DMS53 treated with DMSO at 0.1 percent for 48 hours (cell line): ENCODE results near the gene HMGXB3.

Experiments used
- DNase-seq: peaks from one replicate; lab custom pipeline; 2025; ENCODE audit not compliant: unreplicated experiment; lab: John Stamatoyannopoulos, UW

Gene HMGXB3

DNA sequence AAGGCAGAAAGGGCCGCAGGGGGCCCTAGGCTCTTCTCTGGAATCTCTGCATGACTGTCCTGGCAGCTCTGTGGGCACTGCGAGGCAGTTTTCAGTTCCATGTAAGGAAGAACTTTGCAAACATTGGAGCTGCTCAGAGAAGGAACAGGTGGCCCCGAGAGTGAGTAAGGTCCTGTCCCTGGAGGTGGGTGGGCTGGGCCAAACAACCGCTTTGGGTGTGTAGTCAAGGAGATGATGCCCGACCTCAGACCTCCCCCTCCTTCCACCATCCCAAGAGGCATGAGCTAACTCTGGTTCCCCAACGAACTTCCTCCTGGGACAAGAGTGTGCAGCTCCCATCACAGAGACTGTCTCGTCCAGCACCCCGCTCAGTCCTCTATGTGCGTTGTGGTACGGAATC lies 65.3 kb downstream of the HMGXB3 start:
- DNase-seq: no peak

DNA sequence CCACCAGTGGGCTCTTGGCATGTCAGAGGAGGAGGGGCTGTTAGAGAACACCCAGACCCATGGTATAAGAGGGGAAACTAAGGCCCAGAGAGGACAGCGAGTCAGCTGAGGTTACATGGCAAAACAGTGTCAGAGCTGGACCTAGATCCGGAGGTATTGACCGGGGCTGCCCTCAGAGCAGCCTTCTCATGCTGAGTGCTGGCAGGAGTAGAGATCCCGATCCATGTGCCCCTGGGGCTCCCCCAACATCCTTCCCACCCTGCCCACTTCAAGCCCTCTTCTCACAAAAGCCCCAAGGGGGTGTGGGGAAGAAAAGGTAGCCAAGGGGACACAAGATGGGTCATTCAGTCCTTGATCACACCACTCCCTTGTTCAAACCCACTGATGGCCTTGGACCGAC lies 65.9 kb downstream of the HMGXB3 start:
- DNase-seq: no peak

DNA sequence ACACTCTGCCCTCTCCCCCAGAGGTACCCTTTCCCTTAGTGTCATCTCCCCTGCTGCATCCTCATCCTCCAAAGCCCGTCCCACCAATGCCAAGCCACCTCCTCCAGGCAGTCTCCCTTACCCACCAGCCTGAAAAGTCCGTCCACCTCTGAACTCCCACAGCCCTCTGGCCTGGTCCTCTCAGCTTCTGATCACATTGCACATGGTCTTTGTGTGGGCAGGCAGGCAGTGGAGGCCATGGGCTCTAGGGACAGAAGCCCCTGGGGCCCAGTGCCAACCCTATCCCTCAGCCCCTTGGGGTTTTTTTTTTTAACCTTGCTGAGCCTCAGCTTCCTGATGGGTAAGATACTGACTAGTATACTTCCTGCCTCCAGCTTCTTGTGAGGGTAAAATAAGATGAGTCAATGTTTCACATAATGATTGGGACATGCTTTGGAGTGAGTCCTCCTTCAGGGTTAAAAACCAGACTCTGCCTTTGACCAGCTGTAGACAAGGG lies 66.4 kb downstream of the HMGXB3 start:
- DNase-seq: no peak

DNA sequence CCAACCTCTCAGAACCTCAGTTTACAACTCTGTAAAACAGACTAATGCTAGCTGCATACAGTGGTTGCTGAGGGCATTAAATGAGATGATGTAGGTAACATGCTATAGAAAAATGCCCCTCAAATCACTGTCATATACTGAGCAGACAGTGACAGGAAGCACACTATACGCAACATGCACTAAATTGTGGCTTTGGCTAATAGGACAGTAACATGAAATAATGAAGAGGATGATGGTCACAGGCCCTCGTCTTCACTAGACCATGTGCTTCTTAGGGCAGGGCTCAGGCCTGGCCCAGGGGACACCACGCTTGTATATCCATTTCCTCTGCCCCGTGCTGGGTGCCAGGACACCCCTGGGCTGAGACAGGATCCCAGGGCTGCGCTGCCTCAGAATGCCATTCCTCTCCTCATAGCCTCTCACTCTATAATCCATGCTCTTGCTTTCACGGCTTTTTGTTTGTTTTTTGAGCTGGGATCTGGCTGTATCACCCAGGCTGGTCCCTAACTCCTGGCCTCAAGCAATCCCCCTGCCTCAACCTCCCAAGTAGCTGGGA lies 66.9 kb downstream of the HMGXB3 start:
- no peak for DNase-seq

DNA sequence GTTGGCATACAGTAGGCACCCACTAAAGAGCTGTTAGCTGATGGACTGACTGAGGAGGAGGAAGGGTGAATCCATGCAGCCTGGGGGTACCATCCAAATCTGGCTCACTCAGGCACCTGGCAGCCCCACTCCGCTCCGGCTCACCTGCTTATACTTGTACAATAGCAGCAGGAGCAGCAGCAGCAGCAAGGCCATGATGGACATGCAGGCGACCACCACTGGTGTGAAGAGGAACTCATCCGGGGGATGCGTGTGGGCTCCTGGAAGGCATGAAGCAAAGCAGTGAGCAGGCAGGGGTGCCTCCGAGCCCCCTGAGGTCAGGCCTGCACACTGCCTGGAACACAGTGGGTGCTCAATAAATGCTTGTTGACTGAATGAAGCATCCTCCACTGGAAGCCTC lies 67.5 kb downstream of the HMGXB3 start:
- DNase-seq: no peak

DNA sequence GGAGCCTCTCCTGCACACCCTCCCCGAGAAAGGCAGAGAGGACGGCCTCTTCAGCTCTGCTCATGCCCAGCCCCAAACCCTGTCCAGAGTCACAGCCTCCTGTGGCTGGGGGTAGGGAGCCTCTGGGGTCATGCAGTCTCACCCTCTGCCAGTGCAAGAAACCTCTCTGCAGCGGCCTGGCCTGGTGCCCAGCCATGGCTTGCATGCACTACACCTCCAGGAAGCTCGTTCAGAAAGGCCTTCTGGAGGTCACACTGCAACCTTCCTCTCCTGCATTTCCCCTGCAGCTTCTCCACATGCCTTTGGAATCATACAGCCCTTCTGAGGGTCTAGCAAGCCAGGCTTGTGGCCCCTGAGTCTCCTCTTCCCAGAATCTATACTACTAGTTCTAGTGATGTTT lies 67.9 kb downstream of the HMGXB3 start:
- no peak for DNase-seq

DNA sequence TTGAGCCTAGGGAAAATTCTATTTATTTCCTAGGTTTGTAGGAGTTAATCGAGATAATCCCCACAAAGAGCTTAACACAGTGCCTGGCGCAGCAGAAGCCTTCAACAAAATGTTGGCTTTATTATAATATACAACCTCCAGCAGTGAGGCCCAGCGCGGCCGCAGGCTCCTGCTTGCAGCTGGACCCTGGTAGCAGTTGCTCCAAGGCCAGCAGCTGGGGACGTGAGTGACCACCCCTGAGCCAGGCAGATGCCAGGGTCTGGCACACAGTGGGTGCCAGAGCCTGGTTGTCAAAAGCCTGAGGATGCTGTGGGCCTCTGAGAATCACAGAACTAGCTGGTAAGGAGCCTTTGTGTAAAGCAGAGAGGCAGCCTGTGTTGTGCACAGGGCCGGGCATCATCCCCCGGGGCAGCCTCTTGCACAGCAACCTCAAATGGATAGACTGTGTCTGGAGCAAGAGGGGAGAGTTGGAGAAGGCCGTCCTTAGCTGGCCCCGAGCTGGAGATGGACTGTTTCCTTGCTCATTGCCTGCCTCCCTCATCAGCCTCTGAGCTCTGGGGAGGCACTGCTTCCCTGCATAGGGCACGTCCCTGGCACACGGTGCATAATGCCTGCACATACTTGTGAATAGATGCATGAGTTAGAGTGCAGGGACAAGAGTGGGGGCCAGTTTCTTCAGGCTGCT lies 68.6 kb downstream of the HMGXB3 start:
- DNase-seq: no peak

DNA sequence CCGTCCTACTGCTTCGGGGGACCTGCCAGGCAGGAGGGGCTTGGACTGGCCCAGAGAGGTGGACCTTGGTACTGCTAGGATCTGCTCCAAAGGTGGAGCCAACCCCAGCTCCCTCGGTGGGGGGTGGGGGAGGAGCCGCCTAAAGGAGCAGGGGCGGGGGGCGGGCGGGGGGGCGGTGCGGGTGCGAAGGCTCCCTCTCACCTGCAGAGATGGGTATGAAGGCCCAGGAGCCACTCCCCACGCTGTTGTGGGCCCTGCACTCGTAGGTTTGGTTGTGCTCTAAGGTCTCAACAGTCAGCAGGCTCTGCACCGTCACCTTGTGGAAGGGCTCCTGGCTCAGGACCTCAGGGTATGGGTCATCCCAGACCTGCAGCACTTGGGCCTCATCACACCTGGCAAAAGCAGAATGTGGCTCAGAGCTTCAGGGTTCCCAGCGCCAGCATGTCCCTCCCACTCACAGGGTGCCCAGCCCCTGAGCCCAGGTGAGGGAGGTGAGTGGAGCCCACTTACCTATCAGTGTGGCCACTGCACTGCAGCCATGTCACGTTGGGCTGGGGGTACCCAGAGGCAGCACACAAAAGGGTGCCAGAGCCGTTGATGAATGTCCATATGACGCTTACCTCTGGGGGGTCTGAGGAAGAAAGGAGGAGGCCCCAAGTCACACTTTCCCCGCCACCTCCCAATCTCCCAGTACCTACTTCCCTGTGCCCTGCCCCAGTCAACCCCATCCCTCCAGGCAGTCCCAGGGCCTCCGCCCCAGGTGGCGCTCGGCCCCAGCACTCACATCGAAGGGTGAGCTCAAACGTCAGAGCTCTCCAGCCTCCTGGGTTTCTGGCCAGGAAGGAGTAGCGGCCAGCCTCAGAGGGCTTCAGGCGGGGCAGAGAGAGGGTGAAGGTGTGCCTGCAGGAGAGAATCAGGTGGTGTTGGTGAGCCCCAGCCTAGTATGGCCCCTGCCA lies 69.4 kb downstream of the HMGXB3 start:
- DNase-seq: no peak

DNA sequence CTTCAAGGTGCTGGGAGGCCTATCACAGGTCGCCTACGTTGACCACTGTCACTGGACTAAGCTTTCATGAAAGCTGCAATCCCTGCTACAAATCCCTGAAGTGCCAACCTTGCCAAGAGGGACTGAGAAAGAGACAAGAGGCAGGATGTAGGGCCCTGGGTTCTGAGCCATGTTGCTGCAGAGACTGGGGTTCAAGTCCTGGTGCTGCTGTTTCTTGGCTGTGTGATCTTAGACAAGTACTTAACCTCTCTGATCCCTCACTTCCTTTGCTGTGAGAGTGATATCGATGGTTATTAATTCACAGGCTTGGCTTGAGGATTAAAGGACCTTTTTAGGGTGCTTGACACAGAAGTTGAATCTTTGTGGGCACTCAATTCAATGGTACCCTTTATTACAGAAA lies 70.3 kb downstream of the HMGXB3 start:
- no peak for DNase-seq

DNA sequence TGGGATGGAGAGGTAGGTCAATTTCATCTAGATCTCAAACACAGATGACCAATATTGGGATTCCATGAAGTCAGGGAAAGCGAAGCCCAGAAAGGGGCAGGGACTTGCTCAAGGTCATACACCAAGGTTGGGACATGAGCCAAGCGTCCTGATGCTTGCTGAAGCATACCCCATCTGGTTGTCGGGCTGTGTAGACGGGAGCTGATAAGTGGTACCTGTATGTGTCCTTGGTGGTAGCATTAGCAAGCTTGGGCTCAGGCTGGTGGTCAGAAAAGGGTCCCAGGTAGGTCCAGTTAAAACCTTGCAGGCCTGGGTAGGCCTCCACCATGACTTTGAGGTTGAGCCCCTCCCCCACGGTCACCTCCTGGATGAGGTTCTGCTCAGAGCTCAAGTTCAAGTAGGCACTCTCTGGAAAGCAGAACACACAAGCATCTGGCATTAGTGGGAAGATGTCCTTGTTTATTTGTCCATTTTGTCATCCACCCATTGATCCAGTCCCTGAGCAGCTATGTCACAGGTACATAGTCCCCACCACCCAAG lies 72.6 kb downstream of the HMGXB3 start:
- no peak for DNase-seq

DNA sequence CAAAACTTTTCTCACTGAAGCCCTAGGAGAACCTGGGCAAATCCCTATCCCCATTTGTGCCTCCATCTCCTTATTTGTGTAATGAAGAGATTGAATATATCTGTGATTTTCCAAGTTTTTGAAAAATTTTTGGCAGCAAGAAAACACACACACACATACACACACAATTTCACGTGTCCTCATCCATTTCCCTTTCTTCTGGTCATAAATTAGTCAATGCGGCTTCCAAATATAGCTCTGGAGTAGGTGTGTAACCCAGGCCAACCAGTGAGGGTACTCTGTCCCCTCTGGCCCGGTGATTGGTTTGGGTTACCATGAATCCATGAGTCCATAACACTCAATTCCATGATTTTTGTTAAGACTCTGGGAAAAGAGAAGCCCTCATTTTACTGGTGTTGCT lies 73.1 kb downstream of the HMGXB3 start:
- DNase-seq: no peak

DNA sequence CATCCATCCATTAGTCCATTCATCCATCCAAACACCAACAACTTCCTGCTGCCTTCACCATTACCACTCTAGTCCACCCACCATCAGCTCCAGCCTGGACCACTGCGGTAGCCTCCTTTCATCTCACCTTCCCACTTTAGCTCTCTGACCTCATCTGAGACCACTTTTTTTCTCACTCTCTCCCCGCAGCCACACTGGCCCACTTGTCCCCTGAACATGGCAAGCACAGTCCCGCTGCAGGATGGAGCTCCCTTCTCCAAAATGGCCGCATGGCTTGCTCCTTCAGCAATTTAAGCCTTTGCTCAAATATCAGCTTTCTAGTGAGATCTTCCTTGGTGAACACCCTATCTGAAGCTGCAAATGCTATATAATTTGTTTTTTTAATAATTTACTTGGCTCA lies 74.7 kb downstream of the HMGXB3 start:
- DNase-seq: no peak

DNA sequence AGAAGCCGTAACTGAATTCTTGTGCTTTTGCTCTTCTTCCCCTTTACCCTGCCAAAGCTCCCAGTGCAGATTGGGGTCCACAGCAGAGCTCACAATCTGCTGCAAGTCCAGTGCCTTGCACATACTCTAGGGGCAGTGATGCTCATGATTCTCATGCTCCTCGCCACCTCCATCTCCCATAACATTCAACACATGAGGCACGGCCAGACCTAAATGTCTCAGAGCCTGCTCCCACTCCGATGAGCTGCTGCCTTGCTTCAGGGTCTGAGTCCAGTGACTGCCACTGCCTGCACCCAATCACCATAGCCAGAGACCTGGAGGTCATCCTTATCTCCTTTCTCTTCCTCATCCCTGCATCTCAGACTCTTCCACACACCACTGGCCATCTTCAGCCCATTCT lies 75.3 kb downstream of the HMGXB3 start:
- no peak for DNase-seq

DNA sequence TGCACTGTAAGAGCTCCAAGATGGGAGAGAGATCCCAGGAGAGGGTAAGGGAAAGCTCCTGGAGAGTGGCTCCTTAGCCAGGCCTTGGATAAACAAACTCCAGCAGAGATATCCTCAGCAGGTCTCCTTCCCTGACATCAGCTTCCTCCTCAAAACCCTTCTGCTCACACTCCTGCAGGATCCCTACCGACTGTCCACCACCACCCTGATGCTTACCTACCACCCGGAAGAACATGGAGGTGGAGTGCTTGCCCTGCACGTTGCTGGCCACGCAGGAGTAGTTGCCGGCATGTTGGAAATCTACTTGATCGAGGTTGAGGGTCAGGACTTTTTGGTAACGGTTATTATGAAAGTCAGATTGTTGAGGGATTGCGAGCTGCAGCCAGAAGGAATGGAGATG lies 76.5 kb downstream of the HMGXB3 start:
- DNase-seq: no peak

DNA sequence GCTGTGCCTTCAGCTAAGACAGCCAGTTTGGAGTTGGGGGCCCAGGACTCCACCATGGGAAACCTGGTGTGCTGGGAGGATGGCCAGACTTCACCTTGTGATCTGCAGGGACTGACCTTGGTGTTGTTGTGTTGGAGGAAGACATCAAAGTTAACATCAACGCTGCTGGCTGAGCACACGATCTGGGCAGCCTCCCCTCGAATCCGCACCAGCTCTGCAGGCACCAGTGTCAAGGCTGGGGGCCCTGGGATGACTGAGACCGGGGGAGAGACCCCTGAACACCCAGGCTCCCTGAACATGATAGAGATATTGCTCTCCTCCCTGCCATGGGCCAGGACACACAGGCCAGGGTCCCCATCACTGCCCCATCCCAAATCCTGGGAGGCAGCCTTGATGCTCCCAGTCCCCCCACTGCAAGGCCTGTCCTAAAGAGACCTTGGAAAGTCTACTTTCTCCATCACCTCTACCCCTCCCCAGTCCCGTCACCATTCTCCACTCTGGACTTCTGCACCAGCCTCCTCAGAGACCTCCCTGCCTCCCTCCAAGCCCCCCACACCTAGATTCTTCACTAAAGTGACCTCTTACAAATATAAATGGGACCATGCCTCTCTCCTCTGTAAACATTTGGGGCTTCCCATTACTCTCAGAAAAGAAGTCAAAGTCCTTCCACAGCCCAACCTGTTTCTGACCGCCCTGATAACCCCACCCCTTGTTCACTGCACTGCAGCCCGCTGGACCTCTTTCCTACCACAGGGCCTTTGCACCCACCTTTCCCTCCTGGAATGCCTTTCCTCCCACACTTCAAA lies 77.7 kb downstream of the HMGXB3 start:
- DNase-seq: no peak

DNA sequence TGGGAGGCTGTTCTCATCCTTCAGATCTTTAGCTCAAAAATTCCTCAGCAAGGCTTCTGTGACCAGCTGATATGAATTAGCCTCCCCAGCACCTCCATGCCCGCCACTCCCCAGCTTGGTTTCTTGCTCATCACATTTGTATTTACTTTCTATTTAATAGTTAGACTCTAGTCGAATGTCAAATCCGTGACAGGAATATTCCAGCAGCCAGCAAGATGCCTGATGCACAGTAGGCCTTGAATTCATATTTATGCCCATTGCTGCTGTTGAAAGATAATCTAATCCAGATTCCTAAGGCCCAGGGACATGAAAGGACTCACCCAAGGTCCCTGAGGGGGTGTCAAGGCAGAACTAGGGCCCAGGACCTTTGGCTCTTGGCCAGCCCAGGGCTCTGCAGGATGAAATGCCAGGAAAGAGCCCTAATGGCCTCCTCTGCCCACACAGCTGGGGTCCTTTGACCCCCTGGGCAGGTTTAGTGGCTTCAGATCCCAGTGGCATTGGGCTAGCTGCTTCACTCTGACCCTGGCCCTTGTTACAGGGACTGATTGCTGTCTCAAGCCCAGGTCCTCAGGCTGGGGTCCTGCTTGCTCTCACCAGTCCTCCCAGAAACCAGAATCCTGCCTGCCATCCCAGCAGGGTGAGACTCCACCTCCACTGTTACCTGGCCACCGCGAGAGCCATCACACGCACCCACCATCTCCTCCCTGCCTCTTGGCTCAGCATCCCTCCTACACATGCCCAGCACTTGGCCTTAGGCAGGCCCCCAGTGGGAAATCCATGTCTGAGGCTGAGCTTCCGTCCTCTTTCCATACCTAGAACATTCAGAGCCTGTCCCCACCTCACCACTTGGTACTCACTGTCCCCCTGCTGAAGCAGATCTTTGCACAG lies 78.5 kb downstream of the HMGXB3 start:
- DNase-seq: no peak

DNA sequence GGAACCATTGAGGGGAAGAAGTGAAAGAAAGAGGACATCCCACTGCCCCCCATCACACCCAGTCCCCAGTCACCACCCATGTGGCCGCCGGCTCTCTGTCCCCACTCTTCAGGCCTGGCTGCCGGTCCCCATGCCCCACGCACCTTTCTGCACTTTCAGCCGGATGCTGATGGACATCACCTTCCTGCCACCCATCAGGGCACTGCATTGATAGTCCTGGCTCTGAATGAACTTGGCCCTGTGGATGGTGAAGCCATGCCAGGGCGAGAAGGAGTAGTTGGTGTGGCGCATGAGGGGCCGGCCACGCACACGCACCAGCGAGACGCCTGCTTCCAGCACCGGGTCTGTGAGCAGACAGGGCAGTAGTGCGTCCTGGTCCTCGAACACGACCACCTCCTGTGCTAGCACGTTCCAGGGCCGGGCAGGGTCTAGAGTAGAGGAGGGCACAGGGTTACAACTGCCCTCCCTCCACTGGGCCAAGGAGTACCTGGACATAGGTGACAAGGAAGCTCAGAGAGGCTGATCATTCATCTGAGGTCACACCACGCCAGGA lies 79.4 kb downstream of the HMGXB3 start:
- no peak for DNase-seq

DNA sequence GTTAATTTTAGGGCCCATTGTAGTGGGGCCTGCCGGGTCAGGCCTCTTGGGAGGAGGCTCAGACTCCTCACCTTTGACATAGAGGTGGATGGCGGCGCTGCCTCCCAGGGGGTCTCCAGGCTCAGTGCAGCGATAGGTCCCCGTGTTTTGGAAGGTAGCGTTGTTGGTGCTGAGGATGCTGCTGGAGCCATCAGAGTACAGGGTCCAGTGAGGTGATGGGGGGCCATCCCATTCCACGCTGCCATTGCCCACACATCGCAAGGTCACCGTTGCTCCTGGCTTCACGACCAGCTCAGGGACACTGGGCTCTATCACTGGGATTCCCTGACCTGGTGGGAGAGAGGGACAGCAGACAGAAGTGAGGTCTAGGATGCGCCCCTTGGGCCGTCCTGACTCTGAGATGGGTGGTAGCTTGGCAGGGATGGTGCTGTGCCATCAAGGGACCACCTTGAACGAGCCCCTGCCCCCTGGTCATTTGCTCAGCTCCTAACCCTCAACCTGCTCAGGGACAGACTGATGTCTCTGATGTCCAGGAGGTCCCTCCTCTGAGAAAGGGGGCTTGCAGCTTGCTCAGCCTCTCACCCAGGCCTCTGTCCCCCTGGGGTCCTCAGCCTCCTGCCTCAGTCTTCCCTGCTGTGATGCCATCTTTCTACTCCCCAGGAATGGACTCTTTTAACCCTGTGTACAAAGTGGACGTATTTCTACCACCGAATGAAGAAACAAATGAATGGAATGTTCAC lies 80.3 kb downstream of the HMGXB3 start:
- no peak for DNase-seq
